Activated CD4-positive, alpha-beta T cell treated with anti-CD3 and anti-CD28 coated beads for 4 hours (primary cell): ENCODE measurements around the gene TBX5.

Experiments
- DNase-seq, 2 donors: peaks; one replicate each; pipeline ENCODE4 v3.0.0-alpha.2; 2020

Gene TBX5

DNA sequence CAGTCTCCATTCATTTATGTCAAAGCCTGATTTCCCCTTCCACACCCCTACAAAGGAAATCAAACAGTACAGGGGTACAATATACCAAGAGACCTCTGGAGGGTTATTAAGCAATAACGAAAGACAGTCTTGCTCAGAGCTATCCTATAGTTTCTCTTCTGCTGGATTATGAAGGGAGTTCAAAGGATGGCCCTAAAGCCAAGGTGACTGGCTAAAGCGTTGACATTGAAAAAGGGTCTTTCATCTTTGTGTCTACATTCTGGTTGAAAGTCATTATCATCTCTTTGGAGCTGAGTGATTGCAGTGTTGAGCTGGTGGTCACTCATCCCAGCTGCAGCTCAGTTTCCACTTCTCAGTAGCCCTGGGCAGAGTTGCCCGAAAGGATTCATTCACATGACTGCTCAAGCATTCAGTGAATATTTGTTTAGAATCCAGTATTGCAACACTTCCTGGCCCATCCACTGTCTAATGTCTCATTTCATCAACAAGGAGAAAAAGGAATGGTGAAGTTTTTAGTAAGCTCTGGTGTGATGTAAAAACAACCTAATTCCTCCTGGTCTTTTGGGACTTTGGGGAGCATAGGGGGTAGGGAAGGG, 19.2 kb upstream of the TBX5 start:
- no peak for DNase-seq

DNA sequence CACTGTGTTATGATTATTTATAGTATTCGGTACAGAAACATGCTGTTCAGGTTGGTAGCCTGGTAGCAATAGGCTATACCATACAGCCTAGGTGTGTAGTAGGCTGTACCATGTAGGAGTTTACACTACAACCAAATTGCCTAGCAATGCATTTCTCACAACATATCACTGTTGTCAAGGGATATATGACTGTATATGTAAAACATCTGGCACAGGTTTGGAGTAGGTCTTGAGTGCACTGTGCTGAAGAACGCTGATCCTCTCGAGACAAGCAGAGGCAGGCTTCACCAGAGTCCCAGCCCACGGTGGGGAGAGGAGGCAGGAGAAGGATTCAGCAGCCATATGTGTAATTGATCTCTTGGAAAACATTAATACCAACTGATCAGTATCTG, 15.0 kb upstream of the TBX5 start:
- DNase-seq: no peak

GRCh38 chr12:114420182-114420943, 14.4 kb upstream of the TBX5 start:
- DNase-seq: no peak

DNA sequence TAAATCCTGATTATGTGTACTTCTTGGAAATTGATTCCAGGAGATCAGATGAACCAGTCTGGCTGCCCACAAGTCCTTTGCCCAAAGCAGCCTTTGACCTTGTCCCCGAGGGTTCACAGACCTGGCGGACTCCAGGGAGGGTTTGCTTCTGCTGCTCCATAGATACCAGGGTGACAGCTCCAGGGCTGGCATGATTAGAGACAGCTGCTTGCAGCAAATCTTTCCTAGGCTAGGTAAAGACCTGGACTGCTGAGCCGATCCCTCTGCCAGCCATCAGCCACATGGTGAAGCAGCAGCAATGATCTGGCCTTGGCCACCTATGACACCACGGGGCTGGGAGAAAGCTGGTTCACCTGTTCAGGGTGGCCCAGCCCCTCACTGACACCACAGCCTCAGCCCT, 10.1 kb upstream of the TBX5 start:
- no peak for DNase-seq

DNA sequence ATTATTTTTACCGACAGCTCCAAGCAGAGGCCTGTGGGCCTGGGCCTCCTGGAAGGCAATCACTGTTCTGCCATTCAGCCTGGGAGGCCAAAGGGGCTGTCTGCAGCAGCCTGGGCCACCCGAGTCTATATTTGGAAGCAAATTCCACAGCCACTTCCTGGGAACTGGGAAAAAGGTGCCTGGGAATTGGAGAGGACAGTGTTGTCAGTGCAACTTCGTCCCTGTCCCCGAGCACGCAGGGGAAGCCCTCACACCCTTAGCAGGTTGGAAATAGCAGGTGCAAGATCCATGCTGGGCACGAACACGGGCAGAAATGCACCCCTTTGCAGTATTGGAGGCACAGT, 9.6 kb upstream of the TBX5 start:
- no peak for DNase-seq

GRCh38 chr12:114414866-114415524, 9.1 kb upstream of the TBX5 start:
- DNase-seq: no peak

DNA sequence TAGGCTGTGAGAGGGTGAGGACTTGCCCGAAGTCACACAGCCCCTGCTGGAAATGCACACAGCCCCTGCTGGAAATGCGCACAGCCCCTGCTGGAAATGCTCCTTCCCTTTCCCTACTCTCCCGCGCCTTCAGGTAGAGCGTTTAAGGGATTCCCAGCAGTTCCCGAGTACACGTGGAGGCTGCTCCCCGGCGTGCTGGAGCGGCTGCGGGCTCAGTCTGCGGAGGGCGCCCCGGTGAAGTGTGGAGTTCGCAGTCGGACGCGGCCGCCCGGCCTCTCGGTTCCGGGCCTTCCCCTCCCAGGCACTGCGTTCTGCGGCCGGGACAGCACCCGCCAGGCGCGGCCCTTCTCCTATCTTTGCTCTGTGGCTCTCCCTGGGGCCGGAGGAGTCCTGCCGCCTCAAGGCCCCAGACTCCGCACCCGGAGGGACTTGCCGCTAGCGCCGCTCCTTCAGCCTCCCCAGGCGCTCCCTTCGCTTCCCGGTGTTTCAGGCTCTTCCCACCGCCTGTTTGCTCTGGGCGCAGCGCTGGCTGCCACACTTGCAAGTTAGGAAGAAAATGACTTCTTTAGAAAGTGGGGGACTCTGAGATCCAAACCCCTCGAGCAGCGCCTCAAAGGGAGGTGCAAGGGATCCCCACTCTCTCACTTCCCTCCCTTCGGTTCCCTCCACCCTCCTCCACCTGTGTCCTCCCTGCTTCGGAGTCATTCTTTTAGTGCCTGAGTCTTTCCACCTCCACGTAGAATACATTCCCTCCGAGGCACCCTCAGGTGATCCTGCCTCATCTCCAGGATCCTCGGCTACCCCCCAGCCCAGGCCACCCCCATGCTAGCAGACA, 8.3 kb upstream of the TBX5 start:
- DNase-seq: no peak

- no peak for DNase-seq
Observed at GRCh38 chr12:114412825-114413749, 7.1 kb upstream of the TBX5 start.

DNA sequence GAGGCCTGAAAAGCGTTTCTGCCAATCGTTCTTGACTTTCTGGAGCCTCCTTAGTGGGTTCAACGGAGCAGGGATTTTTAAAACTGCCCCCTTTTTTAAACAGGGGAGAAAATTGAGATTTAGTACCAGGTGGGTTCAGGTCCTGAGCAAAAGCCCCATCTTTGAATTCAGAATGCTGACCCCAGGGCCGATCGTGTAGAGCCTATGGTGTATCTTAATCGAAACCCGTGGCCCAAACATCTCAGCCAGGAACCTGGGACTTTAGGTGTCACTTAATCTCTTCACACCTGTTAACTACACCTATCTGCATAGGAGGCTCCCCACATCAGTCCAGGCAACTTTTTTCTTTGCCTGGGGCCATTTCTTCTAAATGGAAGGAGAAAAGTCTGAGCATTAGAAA, 6.4 kb upstream of the TBX5 start:
- no peak for DNase-seq

DNA sequence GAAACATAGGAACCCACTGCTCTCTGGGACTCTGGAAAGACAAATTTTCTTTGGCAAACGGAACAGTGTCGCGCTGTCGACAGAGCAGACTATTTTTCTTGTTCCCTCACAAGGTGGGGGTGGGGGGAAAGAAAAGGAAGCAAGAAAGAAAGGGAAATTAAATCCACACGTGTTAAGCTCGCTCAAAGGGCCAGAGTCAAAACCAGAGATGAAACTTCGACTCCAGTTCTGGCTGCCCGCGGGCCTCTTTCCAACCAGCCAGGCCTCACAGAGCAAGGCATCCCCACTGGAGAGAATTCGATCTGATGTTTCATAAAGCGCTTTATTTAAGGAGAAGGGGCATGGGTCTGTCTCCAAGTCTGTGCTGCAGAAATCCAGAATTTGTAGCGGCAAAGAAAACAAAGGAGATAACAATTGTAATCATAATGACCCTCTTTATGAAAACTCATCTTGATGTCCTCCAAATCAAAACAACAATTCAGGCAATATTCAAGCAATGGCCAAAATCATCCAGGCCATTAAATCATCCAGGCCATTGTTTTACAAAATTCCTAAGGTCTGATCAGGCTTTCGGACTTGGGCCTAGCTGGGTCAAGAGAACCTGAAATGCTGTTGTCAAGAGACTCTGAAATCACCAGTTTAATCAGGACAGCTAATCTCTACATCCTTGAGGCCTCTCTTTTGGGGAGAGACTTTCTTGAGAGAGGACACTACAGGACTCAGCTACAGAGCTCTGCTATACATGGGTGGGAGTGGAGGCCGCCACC, 5.3 kb upstream of the TBX5 start:
- DNase-seq: no peak

DNA sequence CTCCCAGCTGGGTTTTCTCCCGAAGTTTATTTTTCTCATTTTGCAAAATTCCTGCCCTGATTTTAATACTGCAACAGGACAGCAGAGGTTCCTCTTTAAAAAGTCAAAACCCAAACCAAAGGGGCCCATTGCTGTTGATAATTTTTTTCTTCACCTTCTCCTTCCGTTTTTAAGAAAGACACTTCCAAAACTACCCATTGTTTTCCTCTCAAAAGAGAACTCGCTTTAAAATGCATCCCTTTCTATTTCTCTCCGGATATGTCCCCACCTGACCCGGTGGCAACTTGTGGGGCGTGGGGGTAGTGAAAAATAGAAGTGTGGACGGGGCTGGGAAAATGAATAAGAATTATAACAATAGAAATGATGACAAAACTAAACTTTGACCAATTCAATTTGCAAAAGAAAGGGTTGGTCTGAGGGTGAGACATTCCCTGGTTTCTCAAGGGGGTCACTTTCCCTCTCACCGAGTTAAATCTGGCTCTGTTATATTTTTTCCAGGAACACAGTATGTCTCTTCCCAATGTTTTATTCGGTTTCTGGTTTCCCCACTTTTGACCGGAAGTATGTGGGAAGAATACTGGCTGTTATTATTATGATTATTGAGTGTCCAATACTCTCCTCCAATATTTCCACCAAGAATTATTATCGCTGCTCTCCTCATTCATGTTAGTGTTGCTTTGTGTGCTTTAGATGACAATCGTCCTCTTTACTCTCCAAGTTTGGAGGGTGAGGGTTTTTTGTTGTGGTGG, 4.1 kb upstream of the TBX5 start:
- DNase-seq: no peak

DNA sequence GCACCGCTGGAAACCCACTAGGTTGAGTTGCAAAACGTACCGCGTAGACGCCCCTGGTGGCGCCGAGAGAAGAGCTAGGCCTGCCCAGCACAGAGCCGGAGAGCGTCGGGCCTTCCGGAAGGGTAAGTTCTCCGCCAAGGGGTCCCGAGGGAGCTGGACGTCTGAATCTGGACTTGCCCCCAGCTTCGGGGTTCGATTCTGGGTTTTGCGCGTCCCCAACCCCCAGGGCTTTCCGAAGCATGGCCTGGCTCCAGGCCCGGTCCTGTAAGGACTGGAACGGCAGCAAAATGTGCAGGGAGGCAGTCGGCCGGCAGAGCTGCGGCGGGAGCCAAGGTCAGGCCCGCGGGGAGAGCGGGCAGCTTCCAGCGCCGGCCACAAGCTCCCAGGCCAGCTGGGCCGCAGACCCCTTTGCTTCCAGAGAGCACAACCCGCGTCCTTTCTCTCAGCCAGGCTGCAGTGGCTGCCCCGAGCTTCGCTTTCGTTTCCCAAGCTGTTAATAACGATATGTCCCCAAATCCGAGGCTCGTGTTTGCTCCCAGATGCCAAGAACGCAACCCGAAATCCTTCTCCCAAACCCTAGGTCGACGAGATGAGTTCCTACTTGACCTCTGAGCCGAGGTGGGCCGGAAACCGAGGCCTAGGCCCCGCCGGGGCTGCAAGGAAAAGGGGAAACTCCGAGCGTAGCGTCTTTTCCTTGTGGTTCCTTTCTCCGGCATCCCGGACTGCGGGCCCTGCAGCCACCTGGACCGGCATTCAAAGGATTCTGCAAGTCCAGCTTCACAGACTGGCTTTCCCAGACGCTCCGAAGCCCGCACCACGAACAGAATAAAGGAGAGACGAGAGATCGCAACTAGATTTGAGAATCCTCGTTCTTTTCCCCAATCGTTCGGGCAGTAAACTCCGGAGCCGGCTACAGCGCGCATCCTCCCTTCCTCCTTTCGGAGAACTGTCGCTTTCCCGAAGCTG, 3.2 kb upstream of the TBX5 start:
- DNase-seq: no peak

DNA sequence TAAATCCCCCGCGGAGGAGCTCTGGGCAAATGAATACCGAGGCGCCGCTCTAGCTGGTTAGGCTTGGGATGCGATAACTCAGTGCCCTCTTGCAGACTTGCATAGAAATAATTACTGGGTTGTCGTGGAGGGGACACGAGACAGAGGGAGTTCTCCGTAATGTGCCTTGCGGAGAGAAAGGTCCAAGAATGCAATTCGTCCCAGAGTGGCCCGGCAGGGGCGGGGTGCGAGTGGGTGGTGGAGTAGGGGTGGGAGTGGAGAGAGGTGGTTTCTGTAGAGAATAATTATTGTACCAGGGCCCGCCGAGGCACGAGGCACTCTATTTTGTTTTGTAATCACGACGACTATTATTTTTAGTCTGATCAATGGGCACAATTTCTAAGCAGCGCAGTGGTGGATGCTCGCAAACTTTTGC, 2.5 kb upstream of the TBX5 start:
- no peak for DNase-seq

GRCh38 chr12:114407842-114408411, 2.0 kb upstream of the TBX5 start:
- DNase-seq: no peak

DNA sequence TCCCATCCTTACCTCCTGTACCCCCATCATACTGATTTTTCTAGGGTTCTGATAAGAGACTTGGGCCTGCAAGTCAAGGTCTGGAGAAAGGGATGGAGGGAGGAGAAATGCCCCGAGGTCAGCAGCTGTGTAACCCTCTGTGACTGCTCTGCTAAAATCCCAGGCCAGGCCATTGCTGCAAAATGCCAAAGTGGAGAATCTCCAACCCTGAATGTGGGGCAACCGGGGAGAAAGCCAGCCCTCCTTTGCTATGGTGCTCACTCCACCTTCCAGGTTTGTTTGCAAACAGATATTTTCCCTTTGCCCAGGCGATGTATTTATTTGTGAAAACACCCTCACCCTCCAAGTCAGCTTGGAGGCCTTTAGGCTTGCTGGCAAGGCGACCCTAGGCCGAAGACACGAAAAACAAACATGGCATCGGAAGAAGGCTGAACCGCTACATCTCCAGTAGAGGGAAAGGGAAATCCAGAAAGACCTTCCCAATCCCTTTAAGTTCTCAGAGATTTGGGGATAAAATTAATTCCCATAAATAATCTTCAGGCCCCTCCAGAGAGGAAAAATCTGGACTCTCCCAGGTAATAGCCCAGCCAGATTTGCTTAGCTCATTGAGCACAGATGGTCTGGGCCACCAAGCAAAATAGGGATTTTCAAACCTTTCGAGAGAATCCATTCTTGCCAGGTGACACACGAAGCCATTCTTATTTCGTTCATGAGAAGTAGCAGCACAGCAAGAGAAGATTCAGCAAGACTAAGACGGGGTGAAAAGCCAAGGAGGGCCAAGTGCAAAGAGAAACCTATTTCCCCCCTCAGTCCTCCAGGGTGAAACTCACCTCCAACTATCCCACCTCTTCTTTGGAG, 1.3 kb upstream of the TBX5 start:
- no peak for DNase-seq

- no peak for DNase-seq
Observed at GRCh38 chr12:114406316-114406983, 506 bp upstream of the TBX5 start.

DNA sequence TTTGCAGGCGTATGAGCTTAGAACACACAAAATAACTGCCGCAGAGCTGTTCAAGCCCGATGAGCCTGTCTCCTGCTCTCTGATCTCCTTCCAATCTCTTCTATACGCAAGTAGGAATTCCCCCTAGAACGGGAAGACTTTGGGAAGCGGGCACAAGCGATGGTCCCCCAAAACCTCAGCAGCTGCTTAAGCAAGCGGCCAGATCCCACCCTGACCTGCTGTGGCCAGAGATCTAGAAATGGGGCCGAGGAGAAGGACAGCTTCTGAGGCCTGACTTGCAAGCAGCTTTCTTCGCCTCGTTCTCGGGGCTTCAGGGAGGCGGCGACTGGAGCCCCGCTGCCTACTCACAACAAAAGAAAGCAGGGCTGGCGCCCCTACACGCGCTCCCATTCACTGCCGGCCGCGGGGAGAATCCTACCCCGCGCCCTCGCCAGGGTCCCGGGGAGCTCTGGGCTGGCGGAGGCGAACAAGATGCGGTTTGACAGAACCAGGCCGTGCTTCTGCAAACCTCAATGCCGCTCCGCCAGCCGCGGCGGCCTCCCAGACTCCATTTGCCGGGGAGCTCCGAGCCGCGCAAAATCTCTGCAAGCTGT, 922 bp downstream of the TBX5 start:
- DNase-seq: no peak
